K562 (cell line): ENCODE measurements around the gene SIRT5. TPM values are rescaled to one million over a fixed set of nuclear protein-coding genes. Genes with fewer than 3 reads are reported as not detected.

Source experiments
- ATAC-seq: fragments of 200-7000 bp; cut with Tn5 transposase; 3 replicates; pipeline ENCODE4 v1.9.1; 2020; ENCODE audit warnings: moderate library complexity
- BruUV-seq: library from RNA; stranded (reverse); fragments of 400-500 nt; replicated peaks from 2 replicates; lab custom pipeline; 2021; lab: Mats Ljungman, UMichigan
- CTCF ChIA-PET: fragments of 300-600 bp; formaldehyde crosslinking; extraction: SDS; loops from one replicate; lab custom pipeline; 2021; ENCODE audit warnings: low intra/inter-chr PET ratio; lab: Yijun Ruan, JAX
- POLR2A ChIA-PET: fragments of 300-600, 350-650 bp; sonication (Branson Sonifier 250); formaldehyde crosslinking; extraction: SDS; loops from one replicate; lab custom pipeline; 2021; ENCODE audit warnings: antibody characterized with exemption, inconsistent platforms; lab: Yijun Ruan, JAX
- DNase-seq, 4 experiments: peaks; one replicate each; pipeline versions ENCODE4 v3.0.0 to v3.0.0-alpha.2; 2011 to 2018; ENCODE audit warnings: low spot score in 3 of 4, mixed read lengths in 3 of 4; ENCODE audit errors: extremely low read depth in 1 of 4
- FAIRE-seq: peaks from 2 replicates; lab custom pipeline; 2011; peaks lifted over from hg19 to GRCh38; lab: Jason Lieb, UNC
- H2AFZ ChIP-seq: 2 replicates; pipeline ENCODE4 v1.6.0; 2011; ENCODE audit warnings: low read depth, low read length, control low read depth, inconsistent platforms
- H3K27ac ChIP-seq: fragments of 200-600 bp; 3 replicates; pipeline ENCODE4 v1.8.0; 2011; ENCODE audit warnings: low read depth, mild to moderate bottlenecking, control low read depth, inconsistent platforms, low read length, moderate library complexity, mixed read lengths; ENCODE audit errors: extremely low read depth
- H3K27me3 ChIP-seq, 2 experiments: fragments of 300-600 bp in 1 of 2; 2 replicates in 1 of 2; 3 replicates in 1 of 2; pipeline versions ENCODE4 v1.6.0 to v1.8.0; 2011; ENCODE audit warnings: inconsistent platforms in 2 of 2, low read length in 2 of 2, mild to moderate bottlenecking in 1 of 2, mixed read lengths in 1 of 2, moderate library complexity in 1 of 2; ENCODE audit not compliant: control insufficient read depth in 2 of 2, insufficient read depth in 2 of 2
- H3K36me3 ChIP-seq: fragments of 300-600 bp; 3 replicates; pipeline ENCODE4 v1.8.0; 2011; ENCODE audit warnings: mild to moderate bottlenecking, low read length, inconsistent platforms; ENCODE audit not compliant: control insufficient read depth, insufficient read depth
- H3K4me1 ChIP-seq, 2 experiments: fragments of 200-600 bp in 1 of 2; replicated peaks in 1 of 2; 2 replicates in 1 of 2; 3 replicates in 1 of 2; pipeline versions ENCODE4 v1.5.1 to v1.8.0; 2011; ENCODE audit warnings: inconsistent platforms in 2 of 2, low read length in 2 of 2, mild to moderate bottlenecking in 1 of 2, mixed read lengths in 1 of 2, moderate library complexity in 1 of 2; ENCODE audit not compliant: control insufficient read depth in 2 of 2, insufficient read depth in 2 of 2
- H3K4me2 ChIP-seq: 2 replicates; pipeline ENCODE4 v1.6.1; 2011; ENCODE audit warnings: low read length, control low read depth, inconsistent platforms, mixed read lengths; ENCODE audit not compliant: insufficient read depth
- H3K4me3 ChIP-seq: fragments of 200-600 bp; sonication (generic), shearing (Covaris generic); 2 replicates; pipeline ENCODE4 v1.5.1; 2016; ENCODE audit warnings: control low read depth, inconsistent platforms
- H3K79me2 ChIP-seq: fragments of 200-600 bp; 3 replicates; pipeline ENCODE4 v1.8.0; 2011; ENCODE audit warnings: low read length, inconsistent platforms; ENCODE audit not compliant: control insufficient read depth, insufficient read depth
- H3K9ac ChIP-seq, 2 experiments: 2 replicates each; pipeline versions ENCODE4 v1.6.0 to v1.6.1; 2011; ENCODE audit warnings: low read depth in 2 of 2, low read length in 2 of 2, control low read depth in 1 of 2, inconsistent platforms in 1 of 2, mild to moderate bottlenecking in 1 of 2, mixed read lengths in 1 of 2; ENCODE audit not compliant: insufficient read depth in 1 of 2
- H3K9me1 ChIP-seq: one replicate; pipeline ENCODE4 v1.6.0; 2011; ENCODE audit warnings: inconsistent platforms, mild to moderate bottlenecking, low read length, moderate library complexity; ENCODE audit not compliant: control insufficient read depth, insufficient read depth
- H3K9me3 ChIP-seq: replicated peaks from 2 replicates; pipeline ENCODE4 v1.5.1; 2011; ENCODE audit warnings: low read depth, low read length, inconsistent platforms; ENCODE audit not compliant: control insufficient read depth, insufficient read depth
- H4K20me1 ChIP-seq: replicated peaks from 2 replicates; pipeline ENCODE4 v1.6.1; 2011; ENCODE audit warnings: low read length, inconsistent platforms, mixed read lengths; ENCODE audit not compliant: control insufficient read depth, insufficient read depth
- FOXA3 ChIP-seq, 2 experiments: fragments of 450-650 bp in 1 of 2; sonication (generic) in 1 of 2; formaldehyde crosslinking; IDR thresholded peaks in 1 of 2; conservative IDR thresholded peaks in 1 of 2; 2 replicates each; pipeline versions ENCODE4 v1.4.0 to v1.8.0; 2020 to 2022; ENCODE audit warnings: mild to moderate bottlenecking in 2 of 2, missing genetic modification reagents in 1 of 2
- SMARCE1 ChIP-seq: fragments of 450-650 bp; IDR thresholded peaks from 2 replicates; pipeline ENCODE4 v1.7.1; 2016; ENCODE audit warnings: mild to moderate bottlenecking
- SNIP1 ChIP-seq: fragments of 450-650 bp; IDR thresholded peaks from 2 replicates; pipeline ENCODE4 v1.7.1; 2017; ENCODE audit warnings: low read depth, mild to moderate bottlenecking
- WGBS: fragments of 100-300 bp; shearing (Covaris generic); methylation state at CpG from one replicate; pipeline ENCODE4 v1.1.6; 2016; ENCODE audit warnings: low coverage, mixed read lengths; ENCODE audit not compliant: insufficient coverage; ENCODE audit errors: missing lambda C conversion rate; 5-methylcytosine and 5-hydroxymethylcytosine counted together
- in situ Hi-C: fragments of 300-500 bp; cut with MboI; formaldehyde crosslinking; loops from 4 replicates; pipeline ENCODE4 v1.15.0; 2018; ENCODE audit warnings: inconsistent platforms, mixed read lengths
- intact Hi-C: fragments of 100-400 bp; cut with micrococcal nuclease; formaldehyde crosslinking; loops from 2 replicates; pipeline ENCODE4 v1.14.2; 2022
- polyA plus RNA-seq, 8 experiments: library from polyadenylated mRNA; depleted of rRNA in 4 of 8; stranded (reverse) in 5 of 8; unstranded in 3 of 8; fragments of >200 nt; fragmentation: Nextera tagmentation in 2 of 8; fragmentation: Illumina TruSeq in 1 of 8; extraction: Ambion mirVana in 2 of 8; extraction: Trizol in 1 of 8; gene quantifications; 2 replicates each; pipeline versions ENCODE4 v1.2.1 to v1.2.3, GENCODE V29; 2011 to 2014; ENCODE audit warnings: inconsistent platforms in 1 of 8, missing spikeins in 1 of 8
- total RNA-seq, 7 experiments: library from RNA; depleted of rRNA in 6 of 7; stranded (reverse); fragments of >200 nt in 6 of 7; fragmentation: Illumina TruSeq in 2 of 7; extraction: Trizol in 2 of 7; gene quantifications; 2 replicates each; pipeline versions ENCODE4 v1.2.1 to v1.2.3, GENCODE V29; 2011 to 2021; ENCODE audit warnings: low replicate concordance in 1 of 7
- TF ChIP-seq, protein P1 (sequence below): fragments of 450-650 bp; IDR thresholded peaks from 2 replicates; pipeline ENCODE4 v1.6.1; 2016
- TF ChIP-seq, protein P2 (sequence below): sonication (generic); IDR thresholded peaks from 2 replicates; pipeline ENCODE4 v1.6.1; 2016

The SIRT5 gene
- total and polyA plus RNA-seq, 9 of the 15 experiments (the other 6 are each of a cell fraction or from before 2014, with no cell fraction given): 2.1 to 15.7 (median 11.4) TPM

- TF ChIP-seq, protein P1, sequence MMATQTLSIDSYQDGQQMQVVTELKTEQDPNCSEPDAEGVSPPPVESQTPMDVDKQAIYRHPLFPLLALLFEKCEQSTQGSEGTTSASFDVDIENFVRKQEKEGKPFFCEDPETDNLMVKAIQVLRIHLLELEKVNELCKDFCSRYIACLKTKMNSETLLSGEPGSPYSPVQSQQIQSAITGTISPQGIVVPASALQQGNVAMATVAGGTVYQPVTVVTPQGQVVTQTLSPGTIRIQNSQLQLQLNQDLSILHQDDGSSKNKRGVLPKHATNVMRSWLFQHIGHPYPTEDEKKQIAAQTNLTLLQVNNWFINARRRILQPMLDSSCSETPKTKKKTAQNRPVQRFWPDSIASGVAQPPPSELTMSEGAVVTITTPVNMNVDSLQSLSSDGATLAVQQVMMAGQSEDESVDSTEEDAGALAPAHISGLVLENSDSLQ: peak; percentile 53; the same call in 1 of the 2 replicates
- TF ChIP-seq SMARCE1: no peak
- no peaks in the 10 kb centered on the region for H4K20me1 ChIP-seq
- peak overlapping the region; percentile 10 to 47; a peak in 1 of 4 replicates for H3K9ac ChIP-seq
- no peak overlapping the region for H2AFZ ChIP-seq
- no peaks in the 10 kb centered on the region for H3K9me3 ChIP-seq
- H3K79me2 ChIP-seq: peaks cover 98% of the 10 kb centered on the region
- DNase-seq (no peak), FAIRE-seq (no peak), ATAC-seq (peak; percentile 62)
- no peaks in the 10 kb centered on the region for H3K27me3 ChIP-seq
- peaks cover 22% of the 10 kb centered on the region; the same call in 2 of the 3 replicates for H3K36me3 ChIP-seq
- CTCF ChIA-PET: no interaction called here
- no peak overlapping the region; the same call in 1 of the 2 replicates for H3K4me2 ChIP-seq
- in situ Hi-C loops: no loop called here
- BruUV-seq: no TSS peak
- no peaks in the 10 kb centered on the region for H3K9me1 ChIP-seq
- POLR2A ChIA-PET: interaction anchor here (0.6 to 1.5 kb wide), 5 partner anchors 11 to 707 kb away, joined by 3 to 5 read pairs (median 3); no protein-coding TSS in a partner anchor
- intact Hi-C loops: no loop called here
- H3K4me1 ChIP-seq: peaks cover 9 to 33% of the 10 kb centered on the region in 2 experiments
- H3K27ac ChIP-seq: peak overlapping the region; percentile 45; the same call in 1 of the 3 replicates
- 63% methylated on average over 1 of the region's 1 CpG for WGBS
- H3K4me3 ChIP-seq: no peak overlapping the region
Measured at GRCh38 chr6:13660273-13660672, 85.9 kb downstream of the SIRT5 start.

GRCh38 chr6:13660893-13661292, 86.5 kb downstream of the SIRT5 start:
- intact Hi-C loops: no loop called here
- FAIRE-seq (no peak), ATAC-seq (peak; percentile 60), DNase-seq (no peak)
- H3K4me1 ChIP-seq: peaks cover 9 to 39% of the 10 kb centered on the region in 2 experiments
- TF ChIP-seq, protein P2, sequence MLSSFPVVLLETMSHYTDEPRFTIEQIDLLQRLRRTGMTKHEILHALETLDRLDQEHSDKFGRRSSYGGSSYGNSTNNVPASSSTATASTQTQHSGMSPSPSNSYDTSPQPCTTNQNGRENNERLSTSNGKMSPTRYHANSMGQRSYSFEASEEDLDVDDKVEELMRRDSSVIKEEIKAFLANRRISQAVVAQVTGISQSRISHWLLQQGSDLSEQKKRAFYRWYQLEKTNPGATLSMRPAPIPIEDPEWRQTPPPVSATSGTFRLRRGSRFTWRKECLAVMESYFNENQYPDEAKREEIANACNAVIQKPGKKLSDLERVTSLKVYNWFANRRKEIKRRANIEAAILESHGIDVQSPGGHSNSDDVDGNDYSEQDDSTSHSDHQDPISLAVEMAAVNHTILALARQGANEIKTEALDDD: peak; percentile 80
- TF ChIP-seq SNIP1 (no peak), FOXA3 (CRISPR knock-in tag; conservative IDR thresholded peaks at IDR 0.05 in 1 of 2, IDR thresholded peaks at IDR 0.05 in 1 of 2) (peak; percentile 39 to 71; a peak in 3 of 4 replicates)
- TF ChIP-seq, all 486 proteins: peak for 2
- no TSS peak for BruUV-seq
- peaks cover 99% of the 10 kb centered on the region for H3K79me2 ChIP-seq
- H4K20me1 ChIP-seq: no peaks in the 10 kb centered on the region
- peaks cover 17% of the 10 kb centered on the region; the same call in 2 of the 3 replicates for H3K36me3 ChIP-seq
- no peaks in the 10 kb centered on the region for H3K27me3 ChIP-seq
- ChIA-PET POLR2A (interaction anchor here (0.8 to 1.5 kb wide), 6 partner anchors 8 to 52 kb away, joined by 3 to 5 read pairs (median 3); no protein-coding TSS in a partner anchor), CTCF (no interaction called here)
- 0 out of 2 replicates have a peak overlapping the region, but pooled peaks have one; percentile 16 for H3K4me2 ChIP-seq
- H3K4me3 ChIP-seq: no peak overlapping the region
- in situ Hi-C loops: no loop called here
- 71% methylated on average over 1 of the region's 1 CpG for WGBS
- no peaks in the 10 kb centered on the region for H3K9me3 ChIP-seq
- H2AFZ ChIP-seq: no peak overlapping the region
- H3K9ac ChIP-seq: no peak overlapping the region; a peak in 1 of 4 replicates
- H3K27ac ChIP-seq: peak overlapping the region; percentile 45
- no peaks in the 10 kb centered on the region for H3K9me1 ChIP-seq
